CD4-positive, alpha-beta T cell (primary cell): ENCODE data around the gene TMEM40. TPM values are rescaled to one million over a fixed set of nuclear protein-coding genes. Genes with fewer than 3 reads are reported as not detected.
"Not testable (repeated sequence)": the region's sequence is repeated elsewhere in the genome, so short reads cannot be mapped to it uniquely, and the experiment has no call there.

Source experiments
- ATAC-seq: fragments of 200-7000 bp; cut with Tn5 transposase; one replicate; pipeline ENCODE4 v1.10.0; 2022; ENCODE audit warnings: mild to moderate bottlenecking; ENCODE audit not compliant: poor library complexity
- CTCF ChIA-PET: fragments of 350-600 bp; sonication (Branson Sonifier 250); formaldehyde crosslinking; loops from one replicate; lab custom pipeline; 2021; ENCODE audit warnings: antibody characterized with exemption, inconsistent platforms; lab: Charles Lee
- POLR2A ChIA-PET: fragments of 350-600 bp; sonication (Branson Sonifier 250); formaldehyde crosslinking; loops from one replicate; lab custom pipeline; 2021; ENCODE audit warnings: antibody characterized with exemption, inconsistent platforms; lab: Charles Lee
- DNase-seq, 14 experiments: peaks; one replicate each; pipeline ENCODE4 v3.0.0-alpha.2; 2013 to 2020; ENCODE audit warnings: mixed read lengths in 2 of 14
- H3K27ac ChIP-seq, 2 donors: one replicate each; pipeline versions ENCODE4 v1.5.1 to v1.7.0; 2013; ENCODE audit warnings: low read length in 2 of 2, low read depth in 1 of 2, mild to moderate bottlenecking in 1 of 2
- H3K27me3 ChIP-seq, 2 experiments: 1 replicate in 1 of 2; 2 replicates in 1 of 2; pipeline versions ENCODE4 v1.6.1 to v1.7.0; 2013; ENCODE audit warnings: low read length in 2 of 2, control low read depth in 1 of 2, mild to moderate bottlenecking in 1 of 2, moderate library complexity in 1 of 2; ENCODE audit not compliant: insufficient read depth in 2 of 2, control insufficient read depth in 1 of 2
- H3K36me3 ChIP-seq: one replicate; pipeline ENCODE4 v1.6.1; 2013; ENCODE audit warnings: low read length, control low read depth; ENCODE audit not compliant: insufficient read depth
- H3K4me1 ChIP-seq: one replicate; pipeline ENCODE4 v1.6.1; 2013; ENCODE audit warnings: low read length, control low read depth; ENCODE audit not compliant: insufficient read depth
- H3K4me3 ChIP-seq: one replicate; pipeline ENCODE4 v1.5.1; 2013; ENCODE audit warnings: mild to moderate bottlenecking, low read length, moderate library complexity
- H3K9me3 ChIP-seq, 2 experiments: 1 replicate in 1 of 2; 2 replicates in 1 of 2; pipeline versions ENCODE4 v1.6.1 to v1.7.0; 2013; ENCODE audit warnings: low read length in 2 of 2, mild to moderate bottlenecking in 2 of 2, control low read depth in 1 of 2, moderate library complexity in 1 of 2; ENCODE audit not compliant: control insufficient read depth in 1 of 2, insufficient read depth in 1 of 2
- H3K27ac Mint-ChIP-seq: one replicate; pipeline ENCODE4 v1.8.0; 2020; ENCODE audit warnings: mixed read lengths
- H3K27me3 Mint-ChIP-seq: one replicate; pipeline ENCODE4 v1.8.0; 2021; ENCODE audit warnings: mixed read lengths
- H3K36me3 Mint-ChIP-seq: one replicate; pipeline ENCODE4 v1.8.0; 2021; ENCODE audit warnings: low read depth, mixed read lengths
- H3K4me1 Mint-ChIP-seq: one replicate; pipeline ENCODE4 v1.8.0; 2021; ENCODE audit warnings: low read depth, mixed read lengths
- H3K4me3 Mint-ChIP-seq: one replicate; pipeline ENCODE4 v1.8.0; 2020; ENCODE audit warnings: mild to moderate bottlenecking, mixed read lengths
- H3K9me3 Mint-ChIP-seq: one replicate; pipeline ENCODE4 v1.8.0; 2020; ENCODE audit warnings: mixed read lengths
- CTCF ChIP-seq: fragments of 200-600 bp; IDR thresholded peaks from one replicate; pipeline ENCODE4 v1.8.0; 2022; ENCODE audit warnings: antibody characterized with exemption, mild to moderate bottlenecking
- intact Hi-C, 2 experiments: fragments of 100-400 bp; cut with DNase I in 1 of 2; cut with micrococcal nuclease in 1 of 2; formaldehyde crosslinking; loops; one replicate each; pipeline versions ENCODE4 v1.15.1 to v1.9.0; 2023 to 2025; cut with DNase I, micrococcal nuclease
- total RNA-seq, 174 experiments: library from RNA in 2 of 174; stranded (reverse) in 2 of 174; gene quantifications; one replicate each; pipeline ENCODE4 v1.2.3 and lab custom pipeline; 2021 to 2026

TMEM40 gene
- total RNA-seq, 2 experiments from 2014 or later, result not detected

- Histone ChIP-seq H3K4me3 (peak within 1 kb of the TSS; percentile 68), H3K27me3 (no peaks in the 10 kb centered on the region), H3K9me3 (no peaks in the 10 kb centered on the region), H3K27ac (no peak within 1 kb of the TSS), H3K4me1 (peaks cover 13% of the 10 kb centered on the region), H3K36me3 (no peaks in the 10 kb centered on the region)
- POLR2A ChIA-PET, result interaction anchor here (0.9 to 2.3 kb wide), 5 partner anchors 14 to 314 kb away, joined by 3 to 26 read pairs (median 5); partner anchors contain the start of genes RAF1 and RPL32
- no peaks in the 10 kb centered on the region for H3K36me3 Mint-ChIP-seq
- H3K4me3 Mint-ChIP-seq, result peak within 1 kb of the TSS; percentile 93
- peak within 1 kb of the TSS; percentile 23 for H3K27ac Mint-ChIP-seq
- DNase-seq, result peak in 12 of 14 experiments; percentile 7 to 69 (median 32)
- H3K27me3 Mint-ChIP-seq, result no peaks in the 10 kb centered on the region
- peaks cover 29% of the 10 kb centered on the region for H3K4me1 Mint-ChIP-seq
- H3K9me3 Mint-ChIP-seq, result no peaks in the 10 kb centered on the region
- CTCF ChIA-PET, result interaction anchor here (0.5 to 2.7 kb wide), 6 partner anchors 9 to 241 kb away, joined by 3 to 16 read pairs (median 3); no protein-coding TSS in a partner anchor
- intact Hi-C loops, result loop anchor here in 1 of 2 experiments (2.0 kb wide), 1 partner anchor 14 kb away; no protein-coding TSS in a partner anchor
- peak; percentile 92 for ATAC-seq
- TF ChIP-seq CTCF, result no peak
Observed at GRCh38 chr3:12796171-12797123, 37.4 kb upstream of the TMEM40 start, which contains the start of gene CAND2. Gene CAND2 (plus strand): TSS chr3:12796680. CDS start chr3:12796721, 41 bp downstream.

GRCh38 chr3:12793701-12794100, 34.6 kb upstream of the TMEM40 start:
- no peak overlapping the region for H3K4me3 ChIP-seq
- Mint-ChIP-seq H3K9me3 (no peaks in the 10 kb centered on the region), H3K27ac (no peak overlapping the region), H3K4me1 (peaks cover 29% of the 10 kb centered on the region), H3K27me3 (no peaks in the 10 kb centered on the region), H3K4me3 (no peak overlapping the region), H3K36me3 (no peaks in the 10 kb centered on the region)
- DNase-seq (no peak), ATAC-seq (no peak)
- ChIA-PET POLR2A (no interaction called here), CTCF (no interaction called here)
- no peak overlapping the region for H3K27ac ChIP-seq
- intact Hi-C loops, result no loop called here
- peaks cover 13% of the 10 kb centered on the region for H3K4me1 ChIP-seq
- TF ChIP-seq CTCF, result no peak
- no peaks in the 10 kb centered on the region for H3K9me3 ChIP-seq
- no peaks in the 10 kb centered on the region for H3K36me3 ChIP-seq
- H3K27me3 ChIP-seq, result no peaks in the 10 kb centered on the region

GRCh38 chr3:12791430-12791829, 32.4 kb upstream of the TMEM40 start:
- H3K4me1 ChIP-seq, result peaks cover 7% of the 10 kb centered on the region
- intact Hi-C loops, result no loop called here
- Mint-ChIP-seq H3K4me3 (no peak overlapping the region), H3K27me3 (no peaks in the 10 kb centered on the region), H3K4me1 (peaks cover 14% of the 10 kb centered on the region), H3K36me3 (no peaks in the 10 kb centered on the region), H3K9me3 (no peaks in the 10 kb centered on the region), H3K27ac (no peak overlapping the region)
- ATAC-seq, result no peak
- DNase-seq, result no peak
- no peaks in the 10 kb centered on the region for H3K9me3 ChIP-seq
- TF ChIP-seq CTCF, result no peak
- ChIA-PET POLR2A (no interaction called here), CTCF (interaction anchor here (1.3 kb wide), 1 partner anchor 19 kb away, joined by 3 read pairs; no protein-coding TSS in a partner anchor)
- H3K27me3 ChIP-seq, result no peaks in the 10 kb centered on the region
- no peak overlapping the region for H3K27ac ChIP-seq
- H3K4me3 ChIP-seq, result no peak overlapping the region
- H3K36me3 ChIP-seq, result no peaks in the 10 kb centered on the region

- H3K4me3 Mint-ChIP-seq, result not testable (repeated sequence)
- POLR2A ChIA-PET, result interaction anchor here (1.0 kb wide), 1 partner anchor 22 kb away, joined by 3 read pairs; no protein-coding TSS in a partner anchor
- intact Hi-C loops, result loop anchor here (1.0 to 2.0 kb wide), 2 partner anchors 21 to 104 kb away; no protein-coding TSS in a partner anchor
Observed at GRCh38 chr3:12787967-12788690, 29.1 kb upstream of the TMEM40 start.

More at GRCh38 chr3:12787967-12788690, 29.1 kb upstream of the TMEM40 start:
- H3K9me3 ChIP-seq, H3K4me3 ChIP-seq, ATAC-seq, H3K36me3 Mint-ChIP-seq, H3K9me3 Mint-ChIP-seq, H3K4me1 Mint-ChIP-seq, H3K27ac Mint-ChIP-seq, H3K4me1 ChIP-seq, H3K27me3 ChIP-seq, H3K36me3 ChIP-seq, H3K27ac ChIP-seq, DNase-seq: not testable (repeated sequence)
- CTCF ChIA-PET, result interaction anchor here (0.6 to 2.2 kb wide), 5 partner anchors 8 to 65 kb away, joined by 3 to 15 read pairs (median 3); partner anchors contain the start of genes CAND2 and RPL32
- peaks cover 22% of the 10 kb centered on the region for H3K27me3 Mint-ChIP-seq
